Bronchial epithelial cell (primary cell): ENCODE results near the gene ZFP62. TPM values are rescaled to one million over a fixed set of nuclear protein-coding genes. Genes with fewer than 3 reads are reported as not detected.

Experiments
- DNase-seq: peaks from one replicate; pipeline ENCODE4 v3.0.0-alpha.2; 2010; ENCODE audit warnings: low read depth
- FAIRE-seq: peaks from 2 replicates; lab custom pipeline; 2011; peaks lifted over from hg19 to GRCh38; lab: Jason Lieb, UNC
- H3K27me3 ChIP-seq: 2 replicates; pipeline ENCODE4 v1.5.1; 2011; ENCODE audit warnings: low read length; ENCODE audit not compliant: control insufficient read depth, insufficient read depth
- H3K36me3 ChIP-seq: 2 replicates; pipeline ENCODE4 v1.5.1; 2011; ENCODE audit warnings: low read length; ENCODE audit not compliant: control insufficient read depth, insufficient read depth
- H3K4me3 ChIP-seq: 2 replicates; pipeline ENCODE4 v1.5.1; 2011; ENCODE audit warnings: mild to moderate bottlenecking, low read depth, low read length, control low read depth
- total RNA-seq: library from RNA; depleted of rRNA; stranded (reverse); fragments of >200 nt; gene quantifications from 2 replicates; pipeline ENCODE4 v1.2.1, GENCODE V29; 2014
- TF ChIP-seq, protein P1 (sequence below): IDR thresholded peaks from 2 replicates; pipeline ENCODE4 v1.5.1; 2011; ENCODE audit warnings: mild to moderate bottlenecking, moderate library complexity, low read length, control low read depth, inconsistent platforms; ENCODE audit not compliant: insufficient read depth, severe bottlenecking

ZFP62 gene
- total RNA-seq, 1 donor from 2014 or later: 21.3 TPM

DNA sequence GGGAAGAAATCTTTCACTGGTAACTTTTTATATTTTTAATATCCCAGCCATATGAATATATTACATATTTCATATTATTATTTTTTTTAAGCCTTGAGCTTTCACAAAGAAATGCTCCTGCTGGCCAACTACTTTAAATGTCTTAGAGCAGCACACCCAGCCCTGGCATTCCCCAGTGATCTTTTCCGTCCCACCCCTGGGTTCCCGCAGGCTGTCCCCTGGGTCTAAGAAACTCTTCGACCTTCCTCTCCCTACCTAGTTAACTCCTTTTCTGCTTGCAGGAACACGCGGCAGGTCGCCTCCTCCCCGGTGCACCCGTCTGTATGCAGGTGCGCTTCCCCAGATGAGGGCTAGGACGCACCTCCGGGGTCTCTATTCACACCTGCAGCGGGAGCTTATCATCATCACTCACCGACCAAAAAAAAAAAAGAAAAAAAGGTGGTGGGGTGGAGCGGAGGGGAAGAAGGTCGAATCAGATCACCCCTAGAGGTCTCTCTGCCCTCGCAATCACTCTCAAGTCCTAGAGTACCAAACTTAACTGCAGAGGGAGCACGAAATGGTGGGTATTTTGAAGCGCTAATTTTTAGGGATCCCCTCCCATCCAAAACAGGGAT, 696 bp downstream of the ZFP62 start:
- TF ChIP-seq, protein P1, sequence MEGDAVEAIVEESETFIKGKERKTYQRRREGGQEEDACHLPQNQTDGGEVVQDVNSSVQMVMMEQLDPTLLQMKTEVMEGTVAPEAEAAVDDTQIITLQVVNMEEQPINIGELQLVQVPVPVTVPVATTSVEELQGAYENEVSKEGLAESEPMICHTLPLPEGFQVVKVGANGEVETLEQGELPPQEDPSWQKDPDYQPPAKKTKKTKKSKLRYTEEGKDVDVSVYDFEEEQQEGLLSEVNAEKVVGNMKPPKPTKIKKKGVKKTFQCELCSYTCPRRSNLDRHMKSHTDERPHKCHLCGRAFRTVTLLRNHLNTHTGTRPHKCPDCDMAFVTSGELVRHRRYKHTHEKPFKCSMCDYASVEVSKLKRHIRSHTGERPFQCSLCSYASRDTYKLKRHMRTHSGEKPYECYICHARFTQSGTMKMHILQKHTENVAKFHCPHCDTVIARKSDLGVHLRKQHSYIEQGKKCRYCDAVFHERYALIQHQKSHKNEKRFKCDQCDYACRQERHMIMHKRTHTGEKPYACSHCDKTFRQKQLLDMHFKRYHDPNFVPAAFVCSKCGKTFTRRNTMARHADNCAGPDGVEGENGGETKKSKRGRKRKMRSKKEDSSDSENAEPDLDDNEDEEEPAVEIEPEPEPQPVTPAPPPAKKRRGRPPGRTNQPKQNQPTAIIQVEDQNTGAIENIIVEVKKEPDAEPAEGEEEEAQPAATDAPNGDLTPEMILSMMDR: peak; percentile 32
- DNase-seq: peak; percentile 55
- no peak for FAIRE-seq

DNA sequence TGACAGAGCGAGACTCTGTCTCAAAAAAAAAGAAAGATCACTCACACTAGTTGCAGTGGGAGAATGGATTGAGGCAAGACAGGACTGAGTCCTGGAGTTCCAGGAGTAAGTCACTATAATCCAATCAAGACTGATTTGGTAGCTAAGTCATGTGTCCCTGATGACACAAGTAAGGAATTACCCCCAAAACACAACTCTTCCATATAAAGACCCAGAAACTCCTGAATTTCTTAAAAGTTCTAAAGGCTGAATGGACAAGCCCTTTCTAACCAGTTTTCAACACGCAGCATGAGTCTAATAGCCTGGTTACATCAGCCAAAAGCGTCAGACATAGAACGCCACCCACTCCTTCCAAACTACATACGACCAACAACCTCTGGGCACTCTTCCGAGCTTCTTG, 2.5 kb downstream of the ZFP62 start:
- Histone ChIP-seq H3K4me3 (no peak overlapping the region), H3K27me3 (no peaks in the 10 kb centered on the region), H3K36me3 (peaks cover 13% of the 10 kb centered on the region)
- FAIRE-seq (no peak), DNase-seq (no peak)
- TF ChIP-seq, protein P1: no peak

More for the DNA sequence above, 696 bp downstream of the ZFP62 start:
- Histone ChIP-seq H3K27me3 (no peaks in the 10 kb centered on the region), H3K4me3 (peak overlapping the region; percentile 98), H3K36me3 (peaks cover 11% of the 10 kb centered on the region)

DNA sequence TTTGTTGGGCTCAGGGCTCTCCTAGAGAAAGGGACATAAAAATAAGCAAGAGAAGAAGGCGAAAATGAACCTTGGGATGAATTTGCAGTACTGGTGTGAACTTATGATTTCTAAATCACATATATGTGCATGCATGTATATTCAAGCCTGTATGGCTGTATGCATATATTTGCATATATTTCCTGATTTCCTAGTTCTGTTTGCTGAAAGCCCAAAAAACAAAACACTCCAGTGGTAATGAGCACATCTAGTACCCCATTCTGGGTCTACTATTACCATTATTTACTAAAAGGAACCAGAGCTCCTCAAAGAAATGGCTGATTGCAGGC, 7.3 kb downstream of the ZFP62 start:
- H3K36me3 ChIP-seq: peaks cover 29% of the 10 kb centered on the region
- FAIRE-seq: no peak

DNA sequence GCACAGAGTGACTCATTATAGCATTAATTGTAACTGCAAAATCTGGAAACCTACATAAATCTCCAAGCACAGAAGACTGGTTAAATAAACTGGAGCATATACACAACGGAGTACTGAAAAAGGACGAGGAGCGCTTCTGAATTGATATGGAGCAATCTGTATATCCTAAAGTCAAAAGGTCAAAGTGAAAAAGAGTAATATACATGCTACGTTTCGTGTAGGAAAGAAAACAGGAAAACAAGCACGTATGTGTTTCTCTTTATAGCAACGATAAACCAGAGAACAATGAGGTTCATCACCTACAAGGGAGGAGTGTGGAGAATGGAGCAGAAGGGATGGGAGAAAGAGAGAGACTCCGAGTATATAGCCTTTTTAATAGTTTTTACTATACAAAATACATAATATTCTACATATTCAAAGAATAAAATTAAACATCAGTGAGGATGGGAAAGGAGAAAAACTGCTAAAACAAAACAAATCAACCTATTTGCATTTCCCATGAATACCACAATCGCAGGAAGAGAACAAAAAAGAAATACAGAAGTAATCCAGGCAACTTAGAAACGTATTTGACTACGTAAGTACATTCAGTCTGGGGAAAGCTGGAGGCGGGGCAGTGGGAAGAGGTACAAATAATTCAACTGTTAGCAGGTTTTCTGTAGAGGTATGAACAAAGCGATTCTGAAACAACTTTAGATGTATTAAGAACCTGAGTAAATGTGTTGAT, 7.8 kb downstream of the ZFP62 start:
- FAIRE-seq (no peak), DNase-seq (no peak)
- Histone ChIP-seq H3K4me3 (no peak overlapping the region), H3K36me3 (peaks cover 27% of the 10 kb centered on the region), H3K27me3 (no peaks in the 10 kb centered on the region)
- TF ChIP-seq, protein P1: no peak

More for the DNA sequence above, 7.3 kb downstream of the ZFP62 start:
- H3K27me3 ChIP-seq: no peaks in the 10 kb centered on the region
- no peak overlapping the region for H3K4me3 ChIP-seq
- TF ChIP-seq, protein P1: no peak
- DNase-seq: no peak

DNA sequence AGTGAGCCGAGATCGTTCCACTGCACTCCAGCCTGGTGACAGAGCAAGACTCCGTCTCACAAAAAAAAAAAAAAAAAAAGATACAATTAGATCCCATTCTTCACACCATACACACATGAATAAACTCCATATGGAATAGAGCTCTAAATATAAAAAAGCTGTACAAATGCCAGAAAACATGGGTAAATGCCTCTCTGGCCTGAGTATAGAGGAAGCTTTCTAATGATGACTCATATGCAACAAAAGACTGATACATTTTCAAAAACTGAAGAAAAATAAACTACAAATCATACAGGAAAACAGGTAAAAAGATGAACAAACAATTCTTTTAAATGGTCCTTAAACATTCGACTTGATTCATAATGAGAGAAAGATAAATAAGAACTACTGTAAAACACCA, 8.6 kb downstream of the ZFP62 start:
- Histone ChIP-seq H3K36me3 (peaks cover 27% of the 10 kb centered on the region), H3K4me3 (no peak overlapping the region), H3K27me3 (no peaks in the 10 kb centered on the region)
- DNase-seq (peak; percentile 16), FAIRE-seq (no peak)
- TF ChIP-seq, protein P1: no peak
